ENCODE results near the gene SECTM1. TPM values are rescaled to one million over a fixed set of nuclear protein-coding genes. Genes with fewer than 3 reads are reported as not detected.

SECTM1 gene
- total and polyA plus RNA-seq, 9 of the 15 experiments (the other 6 are each of a cell fraction or from before 2014, with no cell fraction given) = 0.11 to 0.46 (median 0.18) TPM; not detected in 6

DNA sequence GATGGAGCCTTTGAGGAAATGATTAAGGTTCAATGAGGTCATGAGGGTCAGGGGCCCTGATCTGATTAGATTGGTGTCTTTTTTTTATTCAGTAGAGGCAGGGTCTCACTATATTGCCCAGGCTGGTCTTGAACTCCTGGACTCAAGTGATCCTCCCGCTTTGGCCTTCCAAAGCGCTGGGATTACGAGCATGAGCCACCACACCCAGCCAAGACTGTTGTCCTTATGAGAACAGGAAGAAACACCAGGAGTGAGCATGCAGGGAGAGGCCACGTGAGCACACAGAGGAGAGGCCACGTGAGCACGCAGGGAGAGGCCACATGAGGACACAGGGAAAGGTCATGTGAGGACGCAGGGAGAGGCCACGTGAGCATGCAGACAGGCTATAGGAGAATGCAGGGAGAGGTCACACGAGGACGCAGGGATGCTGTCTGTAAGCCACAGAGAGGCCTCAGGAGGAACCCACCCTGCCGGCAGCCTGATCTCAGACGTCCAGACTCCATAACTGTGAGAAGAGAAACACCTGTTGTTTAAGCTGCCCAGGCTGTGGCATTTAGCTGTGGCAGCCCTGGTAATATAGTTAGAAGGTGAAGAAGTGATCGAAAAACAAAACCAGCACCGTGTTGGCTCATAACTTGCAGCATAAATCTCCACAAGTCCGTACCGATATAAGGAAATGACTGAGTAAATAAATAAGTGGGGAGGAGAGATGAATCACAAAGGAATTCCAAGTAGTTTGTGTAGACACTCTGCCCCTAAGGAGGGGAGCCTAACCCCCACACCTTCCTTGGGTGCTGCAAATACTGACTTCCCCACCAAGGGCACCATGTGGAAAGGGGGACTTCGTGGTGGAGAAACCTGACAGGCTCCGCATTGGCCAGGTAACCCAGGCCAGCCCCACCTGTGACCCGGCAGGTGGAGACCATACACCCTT is 45.4 kb downstream of the SECTM1 start (continued):
- peak; percentile 98 to 99 for TF ChIP-seq FOXK2 (conservative IDR thresholded peaks at IDR 0.05 in 1 of 2, IDR thresholded peaks at IDR 0.05 in 1 of 2; ENCODE audit: low read depth in 2 of 2)
- no peak for TF ChIP-seq THAP7 (CRISPR knock-in tag; IDR thresholded peaks at IDR 0.05)
- TF ChIP-seq RBM14 (IDR thresholded peaks at IDR 0.05; ENCODE audit: borderline replicate concordance, insufficient read depth, low read depth, low read length) = no peak
- 0 out of 2 replicates have a peak, but pooled peaks have one; percentile 67 for TF ChIP-seq MXI1 (IDR thresholded peaks at IDR 0.05; ENCODE audit: low read depth, low read length)
- TF ChIP-seq, protein P1, sequence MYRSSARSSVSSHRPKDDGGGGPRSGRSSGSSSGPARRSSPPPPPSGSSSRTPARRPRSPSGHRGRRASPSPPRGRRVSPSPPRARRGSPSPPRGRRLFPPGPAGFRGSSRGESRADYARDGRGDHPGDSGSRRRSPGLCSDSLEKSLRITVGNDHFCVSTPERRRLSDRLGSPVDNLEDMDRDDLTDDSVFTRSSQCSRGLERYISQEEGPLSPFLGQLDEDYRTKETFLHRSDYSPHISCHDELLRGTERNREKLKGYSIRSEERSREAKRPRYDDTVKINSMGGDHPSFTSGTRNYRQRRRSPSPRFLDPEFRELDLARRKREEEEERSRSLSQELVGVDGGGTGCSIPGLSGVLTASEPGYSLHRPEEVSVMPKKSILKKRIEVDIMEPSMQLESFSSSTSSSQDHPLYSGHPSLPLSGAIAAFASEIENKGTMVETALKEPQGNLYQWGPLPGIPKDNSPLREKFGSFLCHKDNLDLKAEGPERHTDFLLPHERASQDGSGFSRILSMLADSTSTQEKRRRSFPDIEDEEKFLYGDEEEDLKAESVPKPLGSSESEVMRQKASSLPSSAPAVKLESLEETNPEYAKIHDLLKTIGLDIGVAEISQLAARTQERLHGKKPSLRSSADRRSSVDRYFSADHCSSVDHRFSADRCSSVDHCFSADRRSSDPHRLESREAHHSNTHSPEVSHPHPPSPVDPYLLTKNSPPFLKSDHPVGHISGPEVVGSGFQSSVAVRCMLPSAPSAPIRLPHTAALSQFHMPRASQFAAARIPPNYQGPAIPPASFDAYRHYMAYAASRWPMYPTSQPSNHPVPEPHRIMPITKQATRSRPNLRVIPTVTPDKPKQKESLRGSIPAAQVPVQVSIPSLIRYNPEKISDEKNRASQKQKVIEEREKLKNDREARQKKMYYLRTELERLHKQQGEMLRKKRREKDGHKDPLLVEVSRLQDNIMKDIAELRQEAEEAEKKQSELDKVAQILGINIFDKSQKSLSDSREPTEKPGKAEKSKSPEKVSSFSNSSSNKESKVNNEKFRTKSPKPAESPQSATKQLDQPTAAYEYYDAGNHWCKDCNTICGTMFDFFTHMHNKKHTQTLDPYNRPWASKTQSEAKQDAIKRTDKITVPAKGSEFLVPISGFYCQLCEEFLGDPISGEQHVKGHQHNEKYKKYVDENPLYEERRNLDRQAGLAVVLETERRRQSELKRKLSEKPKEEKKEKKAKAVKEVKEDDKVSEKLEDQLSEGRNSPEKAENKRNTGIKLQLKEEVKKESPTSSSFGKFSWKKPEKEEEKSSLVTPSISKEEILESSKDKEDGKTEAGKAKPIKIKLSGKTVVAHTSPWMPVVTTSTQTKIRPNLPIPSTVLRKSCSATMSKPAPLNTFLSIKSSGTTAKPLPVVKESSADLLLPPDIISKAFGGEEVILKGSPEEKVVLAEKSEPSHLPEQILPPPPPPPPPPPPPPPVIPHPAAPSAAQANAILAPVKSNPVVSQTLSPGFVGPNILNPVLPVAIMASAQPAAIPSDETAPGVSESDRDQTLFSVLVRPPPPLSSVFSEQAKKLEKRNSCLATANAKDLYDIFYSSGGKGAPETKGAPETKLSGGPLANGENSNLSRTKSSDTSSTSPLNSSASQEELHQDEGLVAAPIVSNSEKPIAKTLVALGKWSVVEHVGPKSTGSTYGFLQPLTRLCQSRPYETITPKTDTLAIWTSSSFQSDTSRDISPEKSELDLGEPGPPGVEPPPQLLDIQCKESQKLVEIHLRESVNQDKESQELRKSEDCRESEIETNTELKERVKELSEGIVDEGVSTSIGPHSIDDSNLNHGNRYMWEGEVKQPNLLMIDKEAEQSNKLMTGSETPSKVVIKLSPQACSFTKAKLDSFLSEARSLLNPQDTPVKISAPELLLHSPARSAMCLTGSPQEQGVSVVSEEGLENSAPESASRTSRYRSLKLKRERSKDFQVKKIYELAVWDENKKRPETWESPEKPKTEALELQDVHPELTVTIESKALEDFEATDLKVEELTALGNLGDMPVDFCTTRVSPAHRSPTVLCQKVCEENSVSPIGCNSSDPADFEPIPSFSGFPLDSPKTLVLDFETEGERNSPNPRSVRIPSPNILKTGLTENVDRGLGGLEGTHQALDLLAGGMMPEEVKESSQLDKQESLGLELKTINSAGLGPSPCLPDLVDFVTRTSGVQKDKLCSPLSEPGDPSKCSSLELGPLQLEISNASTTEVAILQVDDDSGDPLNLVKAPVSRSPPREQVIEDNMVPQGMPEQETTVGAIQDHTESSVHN (IDR thresholded peaks at IDR 0.05; ENCODE audit: borderline replicate concordance in 1 of 2, low read depth in 1 of 2) = peak in 1 of 2 experiments; percentile 98; a peak in 2 of 4 replicates
- TF ChIP-seq CBFA2T3 (IDR thresholded peaks at IDR 0.05) = peak; percentile 64
- peak in 1 of 2 experiments; percentile 22; a peak in 1 of 4 replicates for TF ChIP-seq RAD21 (CRISPR knock-in tag; conservative IDR thresholded peaks at IDR 0.05 in 1 of 2, IDR thresholded peaks at IDR 0.05 in 1 of 2)
- TF ChIP-seq SP1 (CRISPR knock-in tag; IDR thresholded peaks at IDR 0.05) = peak; percentile 81
- peak; percentile 43 for TF ChIP-seq ASH1L (IDR thresholded peaks at IDR 0.05; ENCODE audit: borderline replicate concordance, low read depth, partially characterized antibody)
- no peak for TF ChIP-seq ZBTB8A (IDR thresholded peaks at IDR 0.05; ENCODE audit: partially characterized antibody)
- no peak for TF ChIP-seq SAFB (IDR thresholded peaks at IDR 0.05; ENCODE audit: borderline replicate concordance, low read depth, low read length)
- peak; percentile 72; the same call in 1 of the 2 replicates for TF ChIP-seq ZBTB43 (CRISPR knock-in tag; IDR thresholded peaks at IDR 0.05)
- TF ChIP-seq PREB (CRISPR knock-in tag; IDR thresholded peaks at IDR 0.05) = no peak
- peak; percentile 83 for TF ChIP-seq MEF2D (tag; conservative IDR thresholded peaks at IDR 0.05; ENCODE audit: low read depth)
